CD4-positive, alpha-beta T cell treated with Interleukin-2 at 100 ng/mL for 4 hours (primary cell): Measurements from ENCODE around the gene BOC.

Source experiments
- DNase-seq: peaks from one replicate; pipeline ENCODE4 v3.0.0-alpha.2; 2020; ENCODE audit warnings: low spot score

Gene BOC

GRCh38 chr3:113250566-113250965 is 39.2 kb downstream of the BOC start:
- DNase-seq = no peak

GRCh38 chr3:113251817-113252216 is 40.5 kb downstream of the BOC start:
- no peak for DNase-seq

GRCh38 chr3:113252553-113252952 is 41.2 kb downstream of the BOC start:
- no peak for DNase-seq

GRCh38 chr3:113253702-113254101 is 42.3 kb downstream of the BOC start:
- no peak for DNase-seq

GRCh38 chr3:113254171-113254947 is 43.0 kb downstream of the BOC start:
- DNase-seq = no peak

DNA sequence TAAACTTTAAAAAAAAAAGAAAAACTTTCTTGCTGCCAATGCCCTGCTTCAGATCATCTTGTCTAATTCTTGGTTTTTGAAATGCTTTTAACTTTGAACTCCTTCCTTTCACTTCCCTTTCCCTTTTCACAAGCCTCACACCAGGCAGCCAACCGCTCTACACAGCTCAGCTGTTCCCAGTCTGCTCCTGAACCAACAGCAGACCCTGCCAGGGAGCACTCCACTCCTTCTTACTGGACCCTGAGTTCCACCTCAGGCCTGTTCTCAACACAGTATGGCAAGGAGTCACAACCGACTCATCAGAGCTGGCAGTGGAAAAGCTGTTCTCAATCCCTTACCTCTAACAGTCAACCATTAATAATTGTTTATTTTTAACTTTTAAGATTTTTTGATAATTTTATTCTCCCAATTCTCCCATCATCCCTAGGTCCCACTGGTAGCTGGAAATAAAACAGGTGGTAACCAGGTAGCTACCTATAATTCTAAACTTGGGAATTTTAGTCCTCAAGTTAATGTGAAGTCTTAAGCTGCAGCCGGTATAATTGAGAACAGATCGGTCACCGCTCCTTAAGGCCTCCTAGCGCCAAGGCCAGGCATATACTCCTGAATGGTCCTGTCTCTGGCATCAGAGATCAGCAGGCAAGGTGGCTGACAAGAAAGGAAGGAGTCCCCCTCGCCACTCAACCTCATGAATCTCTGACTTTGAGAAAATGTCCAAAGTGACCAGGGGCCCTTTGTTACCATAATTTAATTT is 43.9 kb downstream of the BOC start:
- no peak for DNase-seq

DNA sequence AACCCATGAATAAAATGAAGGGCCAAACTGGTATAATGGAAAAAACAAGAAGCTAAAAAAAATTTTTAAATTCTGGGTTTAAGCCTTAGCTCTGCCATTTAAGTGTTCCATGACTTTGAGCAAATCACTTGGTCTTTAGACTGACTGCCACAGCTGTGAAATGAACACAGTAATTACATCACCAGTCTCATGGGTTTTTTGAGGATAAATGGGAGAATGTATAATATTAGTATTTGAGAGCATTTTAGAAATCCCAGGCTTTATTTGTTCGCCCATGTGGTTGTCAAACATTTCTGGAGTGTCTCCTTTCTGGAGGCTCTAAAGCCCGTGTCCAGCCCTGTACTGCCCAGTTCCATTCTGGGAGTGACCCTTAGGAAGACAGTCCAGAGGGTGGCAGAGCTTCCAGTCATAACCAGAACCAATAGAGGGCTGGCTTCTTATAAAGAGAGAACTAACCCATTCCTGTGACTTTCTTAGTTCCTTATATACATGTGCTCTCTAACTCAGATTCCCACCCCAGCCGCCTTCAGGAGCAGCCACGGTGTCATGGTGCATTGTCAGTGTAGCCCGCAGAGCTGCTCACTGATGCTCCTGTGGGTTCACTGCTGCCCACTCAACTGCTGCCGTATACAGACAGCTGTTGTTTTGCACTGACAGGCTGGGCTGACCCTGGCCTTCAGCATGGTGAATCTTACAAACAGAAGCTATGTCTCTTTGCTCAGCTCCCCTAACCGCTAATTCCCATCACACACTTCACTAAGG is 44.7 kb downstream of the BOC start:
- DNase-seq = no peak

GRCh38 chr3:113258361-113258760 is 47.0 kb downstream of the BOC start:
- DNase-seq = no peak

GRCh38 chr3:113259196-113259595 is 47.8 kb downstream of the BOC start:
- no peak for DNase-seq

GRCh38 chr3:113261063-113261625 is 49.8 kb downstream of the BOC start:
- no peak for DNase-seq

DNA sequence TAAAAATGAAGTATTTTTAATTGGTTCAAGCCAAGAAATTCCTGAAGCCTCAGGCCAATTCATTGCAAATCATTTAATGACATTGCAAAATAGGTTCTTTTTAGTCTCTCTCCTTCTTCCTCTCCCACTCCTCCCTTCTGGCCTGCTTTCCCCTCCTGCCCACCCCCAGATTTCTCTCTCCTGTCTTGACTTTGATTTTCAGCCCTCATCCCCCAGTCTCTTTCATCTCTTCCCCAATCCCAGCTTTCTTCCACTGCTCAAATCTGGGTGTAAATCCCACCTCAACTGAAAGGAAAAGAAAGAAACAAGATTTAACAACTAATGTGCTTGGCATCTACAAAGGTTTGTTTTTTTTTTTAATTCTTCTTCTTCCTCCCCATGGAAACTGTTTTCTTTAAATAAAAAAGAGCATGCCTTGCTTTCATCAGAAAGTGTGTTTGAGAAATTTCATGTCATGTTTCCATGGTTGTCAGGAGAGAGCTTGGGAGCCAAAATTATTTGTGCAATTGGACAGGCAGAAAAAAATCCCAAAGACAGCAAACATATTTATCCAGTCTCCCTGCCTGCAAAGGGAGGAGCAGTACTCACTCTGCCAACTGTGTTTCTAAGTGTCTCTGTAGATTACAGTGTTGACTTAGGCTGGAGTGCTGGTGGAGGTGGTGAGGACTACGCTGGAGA is 50.4 kb downstream of the BOC start:
- no peak for DNase-seq

DNA sequence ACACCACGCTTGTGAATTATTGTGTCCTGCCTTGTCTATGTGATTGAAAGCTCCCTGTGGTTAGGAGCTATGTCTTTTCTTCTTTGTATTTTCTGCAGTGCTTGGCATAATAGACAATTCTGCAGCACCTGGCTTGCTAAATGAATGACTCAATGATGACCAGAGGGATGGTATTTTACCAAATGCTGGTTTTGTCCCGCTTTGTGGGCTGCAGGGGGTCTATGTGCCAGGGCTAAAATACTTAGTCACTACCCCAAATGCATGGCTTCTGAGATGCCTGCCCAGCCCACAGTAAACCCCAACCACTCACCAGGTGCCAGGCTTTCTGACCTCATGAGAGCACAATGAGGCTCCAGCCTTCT is 50.9 kb downstream of the BOC start:
- DNase-seq = no peak

GRCh38 chr3:113263020-113263419 is 51.7 kb downstream of the BOC start:
- no peak for DNase-seq

GRCh38 chr3:113263778-113264177 is 52.4 kb downstream of the BOC start:
- DNase-seq = no peak

DNA sequence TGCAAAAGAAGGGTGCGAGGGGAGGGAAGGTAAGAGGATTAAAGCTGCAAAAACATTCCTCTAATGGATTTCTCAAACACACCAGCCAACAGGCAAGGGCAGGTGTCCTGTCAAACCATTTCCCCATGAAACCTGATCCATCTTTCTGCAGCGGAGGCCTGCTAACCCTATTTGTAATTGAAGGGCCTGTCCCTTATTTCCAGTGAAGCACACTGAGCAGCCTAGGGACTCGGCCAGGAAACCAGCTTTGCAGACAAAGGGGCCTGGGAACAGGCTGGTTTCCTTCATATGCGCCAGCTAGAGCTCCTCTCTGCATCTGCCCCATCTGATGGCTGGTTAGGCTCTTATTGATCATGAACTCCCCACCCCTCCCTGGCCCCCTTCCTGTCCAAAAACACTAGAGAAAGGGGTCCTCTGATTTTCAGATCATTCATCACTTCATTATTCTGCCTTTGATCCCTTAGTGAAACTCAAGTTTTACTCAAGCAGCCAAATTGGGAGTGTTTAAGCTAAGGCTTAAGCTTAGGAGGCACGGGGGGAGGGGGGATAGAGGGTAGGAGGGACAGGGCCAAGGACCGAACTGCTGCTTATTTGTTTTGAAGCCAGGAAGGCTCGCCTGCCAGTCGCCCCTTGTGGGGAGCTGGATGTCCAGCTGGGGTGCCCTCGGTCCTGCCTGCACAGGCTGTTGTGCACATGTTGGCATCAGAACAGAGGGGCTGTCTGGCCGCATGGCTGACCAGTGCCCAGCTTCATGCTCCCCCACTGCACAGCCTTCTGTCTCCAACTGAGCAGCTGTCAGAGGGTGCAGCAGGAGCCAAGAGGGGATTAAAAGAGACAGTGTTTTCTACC is 53.1 kb downstream of the BOC start:
- no peak for DNase-seq

DNA sequence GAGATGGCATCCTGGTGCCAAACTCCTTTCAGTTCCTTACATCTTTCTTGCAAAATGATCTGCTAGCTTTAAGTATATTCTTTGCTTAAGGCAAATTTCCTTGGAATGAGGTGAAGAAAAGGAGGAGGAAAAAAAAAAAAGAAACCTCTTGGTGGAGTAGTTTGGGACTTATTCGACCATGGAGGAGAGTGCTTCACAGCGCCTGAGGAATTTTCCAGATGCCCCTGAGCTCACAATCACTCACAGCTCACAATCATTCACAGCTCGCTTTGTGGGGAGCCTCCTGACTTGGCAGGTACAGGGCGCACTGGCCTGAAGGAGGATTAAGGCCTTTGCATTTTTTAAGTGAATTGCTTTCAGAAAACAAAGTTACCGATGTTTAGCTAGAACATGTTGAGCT is 53.9 kb downstream of the BOC start:
- no peak for DNase-seq

- DNase-seq = no peak
Observed at GRCh38 chr3:113266738-113267137, 55.4 kb downstream of the BOC start.

GRCh38 chr3:113268311-113268710 is 57.0 kb downstream of the BOC start:
- no peak for DNase-seq

GRCh38 chr3:113268942-113269341 is 57.6 kb downstream of the BOC start:
- no peak for DNase-seq

- no peak for DNase-seq
Observed at GRCh38 chr3:113269661-113270060, 58.3 kb downstream of the BOC start.

GRCh38 chr3:113270068-113270467 is 58.7 kb downstream of the BOC start:
- no peak for DNase-seq
